Suppressor macrophage (primary cell): ENCODE results near the gene SH3RF2.

Experiments
- DNase-seq, 4 experiments: peaks; one replicate each; pipeline ENCODE4 v3.0.0-alpha.2; 2020 to 2022

SH3RF2 gene

GRCh38 chr5:145921211-145921610 is 15.2 kb upstream of the SH3RF2 start:
- no peak for DNase-seq

GRCh38 chr5:145922059-145922458 is 14.3 kb upstream of the SH3RF2 start:
- DNase-seq: no peak

GRCh38 chr5:145923405-145923804 is 13.0 kb upstream of the SH3RF2 start:
- no peak for DNase-seq

- DNase-seq: no peak
Measured at GRCh38 chr5:145924849-145925248, 11.5 kb upstream of the SH3RF2 start.

GRCh38 chr5:145925353-145925752 is 11.0 kb upstream of the SH3RF2 start:
- no peak for DNase-seq

- DNase-seq: peak in 2 of 4 experiments; percentile 19 to 21
Measured at GRCh38 chr5:145925803-145926202, 10.6 kb upstream of the SH3RF2 start.

- DNase-seq: no peak
Measured at GRCh38 chr5:145931718-145932117, 4.7 kb upstream of the SH3RF2 start.

GRCh38 chr5:145934276-145934675 is 2.1 kb upstream of the SH3RF2 start:
- no peak for DNase-seq

- no peak for DNase-seq
Measured at GRCh38 chr5:145937432-145938250, 1.3 kb downstream of the SH3RF2 start.

- no peak for DNase-seq
Measured at GRCh38 chr5:145938776-145939539, 2.6 kb downstream of the SH3RF2 start.

- no peak for DNase-seq
Measured at GRCh38 chr5:145939540-145940065, 3.2 kb downstream of the SH3RF2 start.

GRCh38 chr5:145941096-145941447 is 4.7 kb downstream of the SH3RF2 start:
- peak in 1 of 4 experiments; percentile 10 for DNase-seq

GRCh38 chr5:145941448-145942130 is 5.2 kb downstream of the SH3RF2 start:
- DNase-seq: peak; percentile 53 to 84 (median 70)

GRCh38 chr5:145942201-145942600 is 5.8 kb downstream of the SH3RF2 start:
- no peak for DNase-seq

- no peak for DNase-seq
Measured at GRCh38 chr5:145942749-145943148, 6.4 kb downstream of the SH3RF2 start.

GRCh38 chr5:145943674-145944121 is 7.3 kb downstream of the SH3RF2 start:
- peak; percentile 15 to 55 (median 36) for DNase-seq

GRCh38 chr5:145944328-145944727 is 8.0 kb downstream of the SH3RF2 start:
- no peak for DNase-seq

GRCh38 chr5:145945620-145946111 is 9.3 kb downstream of the SH3RF2 start:
- no peak for DNase-seq

GRCh38 chr5:145946112-145946861 is 9.9 kb downstream of the SH3RF2 start:
- peak; percentile 38 to 83 (median 60) for DNase-seq

GRCh38 chr5:145947581-145947980 is 11.2 kb downstream of the SH3RF2 start:
- DNase-seq: no peak

- DNase-seq: no peak
Measured at GRCh38 chr5:145948047-145948446, 11.7 kb downstream of the SH3RF2 start.

GRCh38 chr5:145948921-145949320 is 12.5 kb downstream of the SH3RF2 start:
- DNase-seq: no peak
